Measurements from ENCODE around the gene BRD3. TPM values are rescaled to one million over a fixed set of nuclear protein-coding genes. Genes with fewer than 3 reads are reported as not detected.
"Not testable (repeated sequence)": the region's sequence is repeated elsewhere in the genome, so short reads cannot be mapped to it uniquely, and the experiment has no call there.

Gene BRD3
- 13.2 TPM for total RNA-seq

DNA sequence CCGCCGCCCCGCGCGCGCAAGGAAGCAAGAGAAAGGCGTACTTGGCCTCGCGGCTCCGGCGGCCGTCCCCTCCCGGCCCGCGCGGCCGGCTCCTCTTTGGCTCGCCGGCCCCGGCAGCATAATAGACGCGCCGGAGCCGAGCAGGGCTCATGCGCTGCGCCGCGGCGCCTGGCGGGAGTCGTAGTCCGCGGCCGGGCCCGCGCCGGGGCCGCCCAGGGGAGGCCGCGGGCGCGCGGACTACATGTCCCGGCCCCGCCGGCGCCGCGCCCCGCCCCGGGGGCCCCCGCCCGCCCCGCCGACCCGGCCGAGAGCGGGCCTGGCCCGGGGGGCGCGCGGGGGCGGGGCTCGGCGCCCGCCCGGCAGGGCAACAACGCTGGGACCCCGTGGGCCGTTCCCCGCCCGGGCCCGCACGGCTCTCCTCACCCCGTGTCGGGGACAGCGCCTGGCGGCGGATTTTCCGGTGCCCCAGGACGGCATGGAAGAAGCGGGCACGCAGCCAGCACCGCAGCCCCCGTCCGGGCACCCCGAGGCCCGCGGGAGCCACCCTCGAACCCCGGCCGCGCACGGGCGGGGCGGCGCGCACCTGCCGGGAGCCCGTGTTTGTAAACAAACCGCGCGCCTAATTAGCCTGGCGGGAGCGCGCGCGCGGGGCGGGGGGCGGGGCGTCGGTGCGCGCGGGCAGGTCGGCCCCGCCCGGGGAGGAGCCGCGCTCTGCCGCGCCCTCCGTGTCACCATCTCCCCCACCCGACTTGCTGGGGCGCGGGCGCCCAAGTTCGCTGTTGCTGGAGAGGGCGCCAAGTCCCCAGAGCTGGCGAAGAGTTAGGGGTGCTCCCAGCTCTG lies at the start of gene BRD3:
BRD3 (minus strand) TSS at position 123 of the 840 bp plus-strand sequence. CDS start 14,549 bp downstream, outside the sequence.
- peak; percentile 85 for ATAC-seq

DNA sequence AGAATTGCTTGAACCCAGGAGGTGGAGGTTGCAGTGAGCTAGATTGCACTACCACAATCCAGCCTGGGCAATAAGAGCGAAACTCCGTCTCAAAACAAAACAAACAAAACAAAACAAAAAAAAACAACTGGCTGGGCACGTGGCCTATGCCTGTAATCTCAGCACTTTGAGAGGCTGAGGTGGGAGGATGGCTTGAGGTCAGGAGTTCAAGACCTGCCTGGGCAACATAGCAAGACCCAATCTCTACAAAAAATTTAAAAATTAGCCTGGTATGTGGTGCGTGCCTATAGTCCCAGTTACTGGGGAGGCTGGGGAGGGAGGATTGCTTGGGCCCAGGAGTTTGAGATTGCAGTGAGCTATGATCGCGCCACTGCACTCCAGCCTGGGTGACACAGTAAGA lies 44.7 kb upstream of the BRD3 start:
- ATAC-seq: no peak

DNA sequence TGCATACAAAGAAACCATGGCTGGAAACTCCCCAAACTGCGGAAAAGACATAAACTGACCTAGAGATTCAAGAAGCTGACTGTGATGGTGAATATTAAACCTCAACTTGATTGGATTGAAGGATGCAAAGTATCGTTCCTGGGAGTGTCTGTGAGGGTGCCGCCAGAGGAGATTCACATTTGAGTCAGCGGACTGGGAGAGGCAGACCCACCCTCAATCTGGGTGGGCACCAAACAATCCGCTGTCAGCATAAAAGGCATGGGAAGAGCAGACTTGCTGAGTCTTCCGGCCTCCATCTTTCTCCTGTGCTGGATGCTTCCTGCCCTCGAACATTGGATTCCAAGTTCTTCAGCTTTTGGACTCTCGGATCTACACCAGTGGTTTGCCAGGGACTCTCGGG lies 43.2 kb upstream of the BRD3 start:
- ATAC-seq: no peak

DNA sequence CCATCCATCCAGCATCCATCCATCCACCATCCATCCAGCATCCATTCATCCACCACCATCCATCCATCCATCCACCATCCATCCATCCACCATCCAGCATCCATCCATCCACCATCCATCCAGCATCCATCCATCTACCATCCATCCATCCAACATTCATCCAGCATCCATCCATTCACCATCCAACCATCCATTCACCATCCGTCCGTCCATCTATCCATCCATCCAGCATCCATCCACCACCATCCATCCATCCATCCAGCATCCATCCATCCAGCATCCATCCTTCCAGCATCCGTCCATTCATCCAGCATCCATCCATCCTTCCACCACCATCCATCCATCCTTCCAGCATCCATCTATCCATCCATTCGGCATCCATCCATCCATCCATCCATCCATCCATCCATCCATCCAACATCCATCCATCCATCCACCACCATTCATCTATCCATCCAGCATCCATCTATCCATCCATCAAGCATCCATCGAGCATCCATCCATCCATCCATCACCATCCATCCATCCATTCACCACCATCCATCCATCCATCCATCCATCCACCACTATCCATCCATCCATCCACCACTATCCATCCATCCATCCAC lies 35.7 kb upstream of the BRD3 start:
- no peak for ATAC-seq

DNA sequence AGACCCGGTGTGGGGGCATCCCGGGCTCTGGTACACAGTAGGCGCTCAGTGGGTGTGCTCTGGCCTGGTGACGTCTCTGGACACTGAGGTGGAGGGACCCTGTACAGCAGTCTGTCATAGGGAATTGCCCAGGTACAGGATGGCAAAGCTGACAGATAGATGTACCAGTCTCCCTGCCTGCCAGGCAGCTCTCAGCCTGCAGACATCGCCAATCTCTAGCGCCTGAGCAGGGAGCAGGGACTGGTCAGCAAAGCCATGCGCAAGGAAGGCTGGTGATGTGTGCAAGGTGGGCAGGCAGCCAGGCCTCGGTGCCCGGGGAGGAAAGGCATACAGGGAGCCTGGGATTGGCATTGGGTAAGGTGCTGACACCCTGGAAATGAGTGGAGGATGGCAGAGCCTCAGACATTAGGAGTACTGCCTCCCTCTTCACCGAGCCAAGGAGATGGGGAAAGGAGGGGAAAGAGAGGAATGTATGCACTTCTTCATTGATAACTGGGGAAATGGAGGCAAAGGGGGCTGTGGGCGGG lies 33.9 kb upstream of the BRD3 start:
- ATAC-seq: no peak

DNA sequence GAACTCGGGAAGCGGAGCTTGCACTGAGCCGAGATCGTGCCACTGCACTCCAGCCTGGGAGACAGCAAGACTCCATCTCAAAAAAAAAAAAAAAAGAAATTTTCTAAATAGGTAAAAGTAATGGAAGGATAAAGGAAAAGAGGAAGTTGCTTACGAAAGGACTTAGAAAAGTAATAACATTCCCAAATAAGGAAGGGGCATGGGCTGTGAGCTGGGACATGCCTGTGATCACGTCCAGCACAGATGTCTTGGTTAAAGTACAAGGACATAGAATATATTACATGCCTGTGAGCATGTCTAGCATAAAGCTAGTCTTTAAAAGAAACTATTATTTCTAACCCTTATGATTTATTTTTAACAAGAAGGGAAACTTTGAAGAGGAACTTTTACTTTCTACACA lies 33.3 kb upstream of the BRD3 start:
- not testable (repeated sequence) for ATAC-seq

DNA sequence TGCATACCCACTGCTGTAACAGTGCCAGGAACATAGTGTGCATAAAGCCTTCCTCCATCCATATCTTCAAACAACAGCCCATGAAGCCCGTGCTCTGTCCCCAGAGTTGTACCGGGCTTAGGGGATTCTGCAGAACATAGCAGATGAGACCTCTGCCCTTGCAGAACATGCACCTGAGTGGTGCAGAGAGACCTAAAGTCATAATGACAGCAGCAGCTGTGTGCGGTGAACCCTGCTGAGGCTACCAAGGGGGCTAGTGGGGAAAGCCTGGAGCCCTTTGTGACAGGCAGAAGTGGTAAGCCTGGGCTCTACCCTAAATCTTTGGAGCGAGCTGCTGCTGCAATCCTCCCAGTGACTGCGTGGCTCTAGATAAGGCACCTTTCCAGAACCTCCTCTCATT lies 32.2 kb upstream of the BRD3 start:
- ATAC-seq: no peak

DNA sequence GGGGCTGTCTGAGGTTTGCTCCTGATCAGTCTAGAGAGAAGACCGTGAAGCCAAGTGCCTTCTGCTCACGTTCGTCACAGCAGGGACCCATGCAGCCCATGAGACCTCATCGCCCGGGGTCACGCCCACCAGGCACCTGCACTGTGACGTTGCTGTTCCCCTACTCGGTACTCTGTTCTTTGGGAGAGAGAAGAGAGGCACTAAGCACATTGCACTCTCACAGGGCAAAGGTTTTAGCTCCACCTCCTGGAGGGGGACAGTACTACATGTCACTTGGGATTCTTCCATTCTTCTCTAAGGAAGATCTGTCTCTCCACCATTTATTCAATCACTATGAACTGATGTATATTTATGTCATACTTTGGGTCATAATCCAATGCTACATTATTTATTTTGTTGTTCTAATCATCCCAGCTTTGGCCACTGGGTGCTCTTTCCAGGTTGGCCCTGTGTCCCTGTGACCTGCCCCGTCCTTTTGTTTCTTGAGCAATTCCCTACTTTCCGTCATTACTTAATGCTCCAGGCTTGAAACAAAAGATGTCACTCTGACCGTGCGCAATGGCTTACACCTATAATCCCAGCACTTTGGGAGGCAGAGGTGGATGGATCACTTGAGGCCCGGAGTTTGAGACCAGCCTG lies 31.4 kb upstream of the BRD3 start:
- ATAC-seq: peak; percentile 89

DNA sequence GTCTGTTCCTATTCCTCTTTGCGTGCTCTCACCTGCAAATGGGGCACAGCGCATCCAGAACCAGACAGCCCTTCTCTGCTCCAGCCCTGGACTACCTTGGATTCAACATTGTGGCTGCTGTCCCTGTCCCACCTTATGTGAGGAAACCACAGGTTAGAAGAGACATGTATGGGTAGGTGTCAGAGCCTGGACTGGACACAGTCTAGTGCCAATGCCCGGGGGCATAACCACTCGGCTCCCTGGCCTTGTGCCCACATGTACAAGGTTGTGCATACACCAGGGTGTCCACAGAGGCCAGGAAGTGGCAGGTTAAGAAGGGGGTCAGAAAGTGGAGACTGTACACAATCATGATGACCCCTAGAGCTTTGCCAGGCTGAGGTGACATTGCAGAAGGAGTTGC lies 22.1 kb upstream of the BRD3 start:
- ATAC-seq: no peak

DNA sequence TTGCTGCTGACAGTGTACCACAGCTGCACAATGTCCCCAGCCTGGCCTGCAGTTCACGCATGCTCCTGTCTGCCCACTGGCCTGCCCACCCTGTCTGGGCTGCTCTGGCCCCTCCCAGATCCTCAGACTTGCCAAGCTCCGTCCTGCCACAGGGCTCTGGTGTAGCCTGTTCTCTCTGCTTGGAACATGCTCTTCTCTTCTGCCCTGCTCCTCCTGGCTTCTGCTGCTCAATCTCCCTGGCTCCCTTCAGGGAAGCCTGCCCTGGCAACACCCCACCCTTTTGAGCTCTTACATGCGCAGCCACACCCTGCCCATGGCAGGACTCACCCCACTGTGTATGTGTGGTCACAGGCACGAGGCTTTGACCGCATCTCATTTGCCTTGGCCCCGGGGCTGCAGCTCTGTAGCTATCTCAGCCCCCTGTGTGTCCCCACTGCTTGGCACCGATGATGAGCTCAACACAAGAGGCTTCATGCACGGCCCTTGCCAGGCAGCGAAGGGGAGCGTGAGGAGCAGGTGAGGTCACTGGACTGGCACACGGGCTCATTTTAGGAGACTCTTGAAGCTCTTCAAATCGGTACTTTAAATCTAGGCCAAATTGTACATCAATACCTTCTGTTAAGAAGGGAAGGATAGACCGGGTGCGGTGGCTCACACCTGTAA lies 20.4 kb upstream of the BRD3 start:
- peak; percentile 93 for ATAC-seq

DNA sequence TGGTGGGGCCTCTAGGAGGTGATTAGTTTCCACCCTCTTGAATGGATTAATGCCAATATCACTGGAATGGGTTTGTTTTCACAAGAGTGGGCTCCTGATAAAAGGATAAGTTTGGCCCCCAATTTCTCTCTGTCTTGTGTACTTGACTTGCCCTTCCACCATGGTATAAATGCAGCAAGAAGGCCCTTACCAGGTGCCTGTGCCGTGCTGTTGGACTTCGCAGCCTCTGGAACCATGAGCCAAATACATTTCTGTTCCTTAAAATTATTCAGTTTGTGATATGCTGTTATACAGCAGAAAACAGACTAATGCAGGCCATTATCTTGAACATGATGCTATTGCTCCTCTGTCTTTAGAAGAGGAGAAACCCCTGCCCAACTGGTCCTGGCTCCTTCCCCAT lies 17.8 kb upstream of the BRD3 start:
- ATAC-seq: no peak

DNA sequence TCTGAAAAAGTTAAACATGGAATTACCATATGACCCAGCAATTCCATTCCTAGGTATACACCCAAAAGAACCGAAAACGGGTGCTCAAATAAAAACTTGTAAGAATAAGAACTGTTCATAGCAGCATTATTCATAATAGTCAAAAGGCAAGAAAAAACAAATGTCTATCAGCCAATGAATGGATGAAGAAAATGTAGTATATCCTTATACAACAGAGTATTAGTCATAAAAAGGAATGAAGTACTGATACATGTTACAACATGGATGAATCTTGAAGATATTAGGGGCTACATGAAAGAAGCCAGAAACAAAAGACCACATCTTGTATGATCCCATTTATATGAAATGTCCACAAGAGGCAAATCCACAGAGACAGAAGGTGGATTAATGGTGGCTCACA lies 15.6 kb upstream of the BRD3 start:
- ATAC-seq: no peak

DNA sequence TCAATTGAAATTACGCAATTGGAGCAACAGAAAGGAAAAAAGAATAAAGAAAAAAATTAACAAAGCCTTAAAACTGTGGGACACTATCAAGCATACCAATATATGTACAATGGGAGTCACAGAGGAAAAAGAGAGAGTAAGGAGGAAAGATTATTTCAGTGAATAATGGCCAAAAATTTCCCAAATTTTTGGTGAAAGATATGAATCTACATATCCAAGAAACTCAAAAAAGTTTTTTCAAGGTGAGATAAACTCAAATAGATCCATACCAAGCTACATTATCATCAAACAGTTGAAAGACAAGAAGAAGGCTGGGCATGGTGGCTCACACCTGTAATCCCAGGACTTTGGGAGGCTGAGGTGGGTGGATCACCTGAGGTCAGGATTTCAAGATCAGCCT lies 8.8 kb upstream of the BRD3 start:
- ATAC-seq: no peak

DNA sequence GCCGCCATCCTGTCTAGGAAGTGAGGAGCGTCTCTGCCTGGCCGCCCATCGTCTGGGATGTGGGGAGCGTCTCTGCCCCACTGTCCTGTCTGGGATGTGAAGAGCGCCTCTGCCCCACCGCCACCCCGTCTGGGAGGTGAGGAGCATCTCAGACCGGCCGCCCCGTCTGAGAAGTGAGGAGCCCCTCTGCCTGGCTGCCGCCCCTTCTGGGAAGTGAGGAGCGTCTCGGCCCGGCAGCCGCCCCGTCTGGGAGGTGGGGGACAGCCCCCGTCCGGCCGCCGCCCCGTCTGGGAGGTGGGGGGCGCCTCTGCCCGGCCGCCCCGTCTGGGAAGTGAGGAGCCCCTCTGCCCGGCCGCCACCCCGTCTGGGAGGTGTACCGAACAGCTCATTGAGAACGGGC lies 7.9 kb upstream of the BRD3 start:
- not testable (repeated sequence) for ATAC-seq

DNA sequence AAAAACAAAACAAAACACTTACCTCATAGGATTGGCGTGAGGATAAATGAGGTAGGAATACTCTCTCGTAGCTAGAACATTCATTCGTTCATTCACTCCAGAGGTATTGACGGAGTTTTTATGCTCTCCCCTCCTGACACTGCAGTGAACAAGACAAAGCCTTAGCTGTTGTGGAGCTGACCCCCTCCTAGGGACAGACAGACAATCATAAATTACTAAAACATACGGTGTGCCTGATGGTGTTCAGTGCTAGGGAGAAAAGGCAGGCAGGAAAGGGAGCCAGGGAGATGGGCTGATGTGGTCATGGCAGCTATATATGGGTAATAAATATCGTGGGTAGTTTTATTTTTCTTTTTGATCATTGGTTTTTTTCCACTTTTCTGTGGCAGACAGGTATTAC lies 5.7 kb upstream of the BRD3 start:
- no peak for ATAC-seq

DNA sequence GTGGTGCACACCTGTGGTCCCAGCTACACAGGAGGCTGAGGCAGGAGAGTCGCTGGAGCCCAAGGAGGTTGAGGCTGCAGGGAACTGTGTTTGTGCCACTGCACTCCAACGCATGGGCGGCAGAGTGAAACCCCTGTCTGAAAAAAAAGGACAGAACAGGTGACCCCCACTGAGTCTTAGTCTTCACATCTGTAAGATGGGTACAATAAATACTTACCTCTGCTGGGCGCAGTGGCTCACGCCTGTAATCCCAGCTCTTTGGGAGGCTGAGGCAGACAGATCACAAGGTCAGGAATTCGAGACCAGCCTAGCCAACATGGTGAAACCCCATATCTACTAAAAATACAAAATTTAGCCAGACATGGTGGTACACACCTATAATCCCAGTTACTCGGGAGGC lies 4.9 kb upstream of the BRD3 start:
- ATAC-seq: not testable (repeated sequence)

DNA sequence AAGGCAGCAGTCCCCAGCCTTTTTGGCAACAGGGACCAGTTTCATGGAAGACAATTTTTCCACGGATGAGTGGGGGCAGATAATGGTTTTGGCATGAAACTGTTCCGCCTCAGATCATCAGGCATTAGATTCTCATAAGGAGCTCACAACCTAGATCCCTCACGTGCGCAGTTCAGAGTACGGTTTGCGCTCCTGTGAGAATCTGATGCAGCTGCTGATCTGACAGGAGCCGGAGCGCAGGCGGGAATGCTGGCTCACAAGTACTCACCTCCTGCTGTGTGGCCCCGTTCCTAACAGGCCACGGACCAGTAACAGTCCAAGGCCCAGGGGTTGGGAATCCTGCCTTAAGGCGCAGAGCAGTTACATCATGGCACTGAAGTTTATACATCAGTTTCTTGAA lies 3.3 kb upstream of the BRD3 start:
- no peak for ATAC-seq

DNA sequence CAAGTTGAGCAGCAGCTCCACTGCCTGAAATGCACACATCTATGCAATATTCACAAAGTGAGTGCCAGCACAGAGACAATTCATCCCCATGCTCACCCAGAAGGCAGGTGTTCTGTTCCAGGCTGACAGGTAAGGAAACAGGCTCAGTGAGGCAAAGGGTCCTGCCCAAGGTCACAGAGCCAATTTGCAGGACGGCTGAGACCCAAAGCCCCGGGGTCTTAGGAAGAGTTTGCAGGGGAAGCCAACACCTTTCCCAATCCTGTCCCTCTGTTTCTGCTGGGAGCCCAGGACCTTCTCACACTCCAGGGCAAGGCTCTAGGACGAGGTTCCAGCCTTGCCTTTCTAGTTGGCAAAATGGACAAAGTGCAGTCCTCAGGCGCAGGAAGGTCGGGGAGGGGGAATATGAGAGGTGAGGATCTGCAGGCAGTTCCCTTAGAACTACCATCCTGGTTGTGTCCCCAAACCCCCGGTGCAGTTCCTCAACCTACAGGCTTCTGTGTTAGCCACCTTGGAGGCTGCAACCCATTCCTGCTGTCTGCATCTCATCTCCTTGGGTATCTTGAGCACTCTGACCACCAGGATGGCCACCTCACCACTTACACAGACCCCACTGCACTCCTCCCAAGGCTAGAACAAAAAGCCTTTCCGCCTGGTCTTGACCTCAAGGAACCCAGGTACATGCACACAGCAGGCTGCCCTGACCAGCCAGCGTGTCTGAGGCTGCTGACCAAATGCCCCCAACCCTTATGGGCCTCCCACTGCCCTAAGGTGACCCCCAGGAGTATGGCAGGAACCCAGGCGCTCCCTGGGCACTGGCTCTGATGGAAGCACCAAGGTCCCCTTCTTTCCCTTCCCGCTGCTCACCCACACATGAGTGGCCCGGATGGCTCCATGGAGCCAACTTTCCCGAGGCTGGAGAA lies 1.9 kb upstream of the BRD3 start:
- ATAC-seq: no peak

DNA sequence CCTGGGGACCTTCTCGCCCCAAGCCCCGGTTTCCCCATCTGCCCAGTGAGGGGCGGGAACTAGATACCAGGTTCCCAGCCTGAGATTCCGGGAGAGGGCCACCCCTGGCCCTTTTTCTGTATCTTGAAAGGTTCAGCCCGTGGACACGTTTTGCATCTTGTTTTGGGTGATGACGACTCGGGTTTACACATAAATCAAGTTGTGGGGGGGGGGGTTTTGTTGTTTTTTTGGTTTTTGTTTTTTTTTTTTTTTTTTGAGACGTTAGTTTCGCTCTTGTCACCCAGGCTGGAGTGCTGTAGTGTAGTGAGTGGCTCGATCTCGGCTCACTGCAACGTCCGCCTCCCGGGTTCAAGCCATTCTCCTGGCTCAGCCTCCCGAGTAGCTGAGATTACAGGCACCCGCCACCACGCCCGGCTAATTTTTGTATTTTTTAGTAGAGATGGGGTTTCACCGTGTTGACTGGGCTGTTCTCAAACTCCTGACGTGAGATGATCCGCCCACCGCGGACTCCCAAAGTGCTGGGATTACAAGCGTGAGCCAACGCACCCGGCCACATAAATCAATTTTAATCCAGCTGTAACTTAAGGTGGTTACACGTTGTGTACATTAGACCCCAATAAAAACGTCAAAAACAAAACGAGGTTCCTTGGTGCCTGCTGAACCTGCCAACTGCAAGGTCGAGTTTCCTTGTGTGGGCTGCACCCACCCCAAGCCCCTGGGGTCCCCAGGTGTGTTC lies 1.1 kb upstream of the BRD3 start:
- no peak for ATAC-seq

DNA sequence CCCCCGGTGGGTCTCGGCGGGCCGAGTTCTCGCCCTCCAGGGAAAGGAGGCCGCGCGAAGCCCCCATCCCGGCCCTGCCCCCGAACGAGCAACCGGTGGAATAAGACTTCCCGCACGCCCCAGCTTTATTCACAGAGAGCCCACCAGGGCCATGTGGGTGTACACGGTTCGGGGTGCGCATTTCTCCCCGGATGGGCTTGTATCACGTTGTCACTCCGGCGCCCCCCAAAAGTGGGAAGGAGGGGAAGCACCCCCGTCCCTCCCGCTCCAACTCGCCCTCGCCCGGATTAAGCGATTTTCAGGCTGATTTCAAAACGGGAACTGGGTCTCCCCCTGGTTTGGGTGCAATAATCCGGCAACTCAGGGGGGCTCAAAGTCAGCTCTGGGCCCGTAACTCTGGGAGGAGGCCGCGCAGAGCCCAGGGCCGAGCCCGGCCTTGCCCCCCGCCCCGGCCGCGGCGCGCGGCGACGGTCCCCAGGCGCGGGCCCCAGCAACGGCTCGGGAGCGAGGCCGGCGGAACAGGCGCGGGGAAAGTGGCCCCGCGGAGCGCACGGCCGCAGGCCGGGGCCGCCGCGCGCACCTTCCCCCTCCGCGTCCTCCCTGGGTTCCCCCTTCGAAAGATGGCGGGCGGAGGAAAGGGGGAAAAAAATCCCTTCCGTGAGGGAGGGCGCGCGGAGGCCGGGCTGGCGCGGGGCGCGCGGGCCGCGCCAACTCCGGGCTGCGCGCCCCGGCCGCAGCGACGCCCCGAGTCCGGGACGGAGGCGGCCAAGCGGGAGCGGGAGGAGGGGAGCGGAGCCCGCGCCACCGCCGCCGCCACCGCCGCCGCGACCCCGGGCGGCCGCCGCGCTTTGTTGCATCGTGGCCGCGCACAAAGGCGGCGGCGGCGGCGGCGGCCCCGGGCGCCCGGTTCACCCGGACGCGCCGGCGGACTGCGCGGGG lies 644 bp downstream of the BRD3 start:
- no peak for ATAC-seq

Data from esophagus mucosa (tissue), 1 donor.